GM23338 (cell line): ENCODE measurements around the gene G6PD.

Source experiments
- CTCF ChIP-seq, 2 experiments: fragments of 200-600 bp in 1 of 2; sonication (generic) in 1 of 2; conservative IDR thresholded peaks; 2 replicates each; pipeline versions ENCODE4 v1.5.1 to v1.6.1; 2016 to 2017; ENCODE audit warnings: antibody characterized with exemption in 2 of 2, low read depth in 2 of 2, mild to moderate bottlenecking in 2 of 2, moderate library complexity in 1 of 2
- EZH2 ChIP-seq: fragments of 200-600 bp; sonication (generic); IDR thresholded peaks from one replicate; pipeline ENCODE4 v1.8.0; 2017; ENCODE audit warnings: antibody characterized with exemption, mild to moderate bottlenecking, low read depth; ENCODE audit not compliant: unreplicated experiment
- JUNB ChIP-seq: IDR thresholded peaks from one replicate; pipeline ENCODE4 v1.6.1; 2016; ENCODE audit warnings: antibody characterized with exemption; ENCODE audit not compliant: unreplicated experiment
- POLR2AphosphoS5 ChIP-seq: IDR thresholded peaks from 2 replicates; pipeline ENCODE4 v1.6.1; 2016; ENCODE audit warnings: antibody characterized with exemption, low read depth
- ZNF331 ChIP-seq: fragments of 250-450 bp; sonication (Bioruptor Pico); IDR thresholded peaks from 2 replicates; pipeline ENCODE4 v1.5.0; 2020; ENCODE audit warnings: low read depth, mild to moderate bottlenecking, moderate library complexity

GRCh38 chrX:154488336-154489075 lies 58.1 kb downstream of the G6PD start:
- TF ChIP-seq ZNF331 (no peak), CTCF (conservative IDR thresholded peaks at IDR 0.05; ENCODE audit: low read depth in 2 of 2) (no peak), POLR2AphosphoS5 (no peak), JUNB (no peak), EZH2 (no peak)
